HCT116 (cell line): ENCODE results near the gene DIO1. TPM values are rescaled to one million over a fixed set of nuclear protein-coding genes. Genes with fewer than 3 reads are reported as not detected.

Source experiments
- ATAC-seq: fragments of 200-7000 bp; cut with Tn5 transposase; 2 replicates; pipeline ENCODE4 v1.9.1; 2020; ENCODE audit warnings: mild to moderate bottlenecking, moderate library complexity
- BruUV-seq: library from RNA; stranded (reverse); fragments of 400-500 nt; replicated peaks from 2 replicates; lab custom pipeline; 2021; lab: Mats Ljungman, UMichigan
- CTCF ChIA-PET: fragments of 300-600 bp; sonication (Branson Sonifier 250); formaldehyde crosslinking; loops from one replicate; lab custom pipeline; 2021; ENCODE audit warnings: antibody characterized with exemption; lab: Charles Lee
- POLR2A ChIA-PET: fragments of 300-600, 350-600 bp; sonication (Branson Sonifier 250); formaldehyde crosslinking; loops from one replicate; lab custom pipeline; 2021; ENCODE audit warnings: antibody characterized with exemption; lab: Charles Lee
- RAD21 ChIA-PET, 2 experiments: fragments of 300-600 bp; sonication (Branson Sonifier 250); formaldehyde crosslinking; loops; one replicate each; lab custom pipeline; 2023; ENCODE audit warnings: low total read pairs in 2 of 2; ENCODE audit not compliant: uncharacterized antibody in 2 of 2, unreplicated experiment in 2 of 2, low non-redundant PET in 1 of 2; lab: Charles Lee
- DNase-seq: peaks from one replicate; pipeline ENCODE4 v3.0.0-alpha.2; 2010; ENCODE audit warnings: low read depth, low spot score
- H2AFZ ChIP-seq: fragments of 200-600 bp; shearing (Covaris generic), sonication (generic); 2 replicates; pipeline ENCODE4 v1.6.1; 2017; ENCODE audit warnings: low read depth, mixed run types, mixed read lengths, antibody characterized with exemption, low read length; ENCODE audit not compliant: poor library complexity, severe bottlenecking
- H3K27ac ChIP-seq: 2 replicates; pipeline ENCODE4 v1.5.1; 2012; ENCODE audit warnings: low read depth, low read length
- H3K27me3 ChIP-seq: fragments of 200-600 bp; sonication (generic); 2 replicates; pipeline ENCODE4 v1.6.1; 2016; ENCODE audit warnings: mixed run types, low read length, mixed read lengths; ENCODE audit not compliant: insufficient read depth
- H3K36me3 ChIP-seq, 2 experiments: fragments of 200-500 bp in 1 of 2; fragments of 200-600 bp in 1 of 2; sonication (Bioruptor generic) in 1 of 2; sonication (generic) in 1 of 2; 2 replicates each; pipeline versions ENCODE4 v1.5.1 to v1.6.1; 2014 to 2016; ENCODE audit warnings: low read length in 2 of 2, inconsistent platforms in 1 of 2, mixed read lengths in 1 of 2, mixed run types in 1 of 2; ENCODE audit not compliant: insufficient read depth in 2 of 2, control insufficient read depth in 1 of 2
- H3K4me1 ChIP-seq, 2 experiments: fragments of 200-600 bp in 1 of 2; sonication (generic) in 1 of 2; 2 replicates each; pipeline versions ENCODE4 v1.5.1 to v1.6.1; 2012 to 2017; ENCODE audit warnings: low read length in 2 of 2, inconsistent platforms in 1 of 2, mild to moderate bottlenecking in 1 of 2, mixed read lengths in 1 of 2, mixed run types in 1 of 2, moderate library complexity in 1 of 2; ENCODE audit not compliant: insufficient read depth in 2 of 2, control insufficient read depth in 1 of 2
- H3K4me2 ChIP-seq: fragments of 200-600 bp; sonication (generic); 2 replicates; pipeline ENCODE4 v1.6.1; 2017; ENCODE audit warnings: mixed run types, low read length, mixed read lengths
- H3K4me3 ChIP-seq, 2 experiments: fragments of 200-600 bp in 1 of 2; sonication (generic) in 1 of 2; replicated peaks in 1 of 2; 2 replicates each; pipeline ENCODE4 v1.5.1; 2011 to 2016; ENCODE audit warnings: low read length in 2 of 2, control low read depth in 1 of 2, low read depth in 1 of 2, mild to moderate bottlenecking in 1 of 2, mixed read lengths in 1 of 2, mixed run types in 1 of 2
- H3K79me2 ChIP-seq: fragments of 200-600 bp; sonication (generic); 2 replicates; pipeline ENCODE4 v1.6.1; 2017; ENCODE audit warnings: mild to moderate bottlenecking, mixed run types, low read length, moderate library complexity, mixed read lengths; ENCODE audit not compliant: insufficient read depth
- H3K9ac ChIP-seq: fragments of 200-600 bp; sonication (generic); 2 replicates; pipeline ENCODE4 v1.6.1; 2016; ENCODE audit warnings: low read length, mixed read lengths
- H3K9me2 ChIP-seq: fragments of 200-600 bp; sonication (generic), shearing (Covaris generic); 2 replicates; pipeline ENCODE4 v1.6.1; 2017; ENCODE audit warnings: mixed run types, mild to moderate bottlenecking, moderate library complexity; ENCODE audit not compliant: insufficient read depth
- H3K9me3 ChIP-seq, 2 experiments: fragments of 200-500 bp in 1 of 2; fragments of 200-600 bp in 1 of 2; sonication (Bioruptor generic) in 1 of 2; sonication (generic) in 1 of 2; 2 replicates each; pipeline ENCODE4 v1.6.1; 2014 to 2017; ENCODE audit warnings: low read length in 2 of 2, mixed read lengths in 2 of 2, inconsistent platforms in 1 of 2, low read depth in 1 of 2, mild to moderate bottlenecking in 1 of 2, mixed run types in 1 of 2, moderate library complexity in 1 of 2; ENCODE audit not compliant: control insufficient read depth in 1 of 2, insufficient read depth in 1 of 2
- H4K20me1 ChIP-seq: fragments of 200-600 bp; sonication (generic), shearing (Covaris generic); 2 replicates; pipeline ENCODE4 v1.6.1; 2017; ENCODE audit warnings: mixed run types, mild to moderate bottlenecking, moderate library complexity; ENCODE audit not compliant: insufficient read depth
- ELF1 ChIP-seq: IDR thresholded peaks from 2 replicates; pipeline ENCODE4 v1.6.1; 2012; ENCODE audit warnings: low read depth, borderline replicate concordance
- EZH2 ChIP-seq: fragments of 200-600 bp; sonication (generic); IDR thresholded peaks from 2 replicates; pipeline ENCODE4 v1.6.1; 2017; ENCODE audit warnings: antibody characterized with exemption, mixed run types
- EZH2phosphoT487 ChIP-seq: fragments of 200-600 bp; IDR thresholded peaks from 2 replicates; pipeline ENCODE4 v1.6.1; 2018; ENCODE audit warnings: antibody characterized with exemption, borderline replicate concordance
- FOSL1 ChIP-seq: IDR thresholded peaks from 2 replicates; pipeline ENCODE4 v1.6.1; 2012; ENCODE audit warnings: low read depth
- JUND ChIP-seq: IDR thresholded peaks from 2 replicates; pipeline ENCODE4 v1.6.1; 2012
- RAD21 ChIP-seq: IDR thresholded peaks from 2 replicates; pipeline ENCODE4 v1.6.1; 2012; ENCODE audit warnings: low read depth, mild to moderate bottlenecking
- SIN3A ChIP-seq: IDR thresholded peaks from 2 replicates; pipeline ENCODE4 v1.6.1; 2012; ENCODE audit warnings: low read depth
- SP1 ChIP-seq: IDR thresholded peaks from 2 replicates; pipeline ENCODE4 v1.6.1; 2012; ENCODE audit warnings: low read depth
- SRF ChIP-seq: IDR thresholded peaks from 2 replicates; pipeline ENCODE4 v1.6.1; 2012; ENCODE audit warnings: low read depth
- TCF7L2 ChIP-seq: IDR thresholded peaks from 2 replicates; pipeline ENCODE4 v1.7.0; 2011; ENCODE audit warnings: borderline replicate concordance, inconsistent platforms; ENCODE audit not compliant: insufficient read depth, insufficient read length; ENCODE audit errors: extremely low read depth
- ZFX ChIP-seq: fragments of 450-650 bp; IDR thresholded peaks from 2 replicates; pipeline ENCODE4 v1.6.1; 2017
- intact Hi-C: fragments of 100-400 bp; cut with micrococcal nuclease; formaldehyde crosslinking; loops from 2 replicates; pipeline ENCODE4 v1.10.0; 2022
- total RNA-seq: library from RNA; stranded (reverse); gene quantifications from one replicate; pipeline ENCODE4 v1.2.1, GENCODE V29; 2021; ENCODE audit not compliant: unreplicated experiment
- TF ChIP-seq, protein P1 (sequence below), 3 experiments: fragments of 200-600 bp in 1 of 3; sonication (generic) in 1 of 3; IDR thresholded peaks in 2 of 3; conservative IDR thresholded peaks in 1 of 3; 2 replicates each; pipeline ENCODE4 v1.5.1; 2012 to 2017; ENCODE audit warnings: low read depth in 2 of 3, low read length in 2 of 3, antibody characterized with exemption in 1 of 3, borderline replicate concordance in 1 of 3, control low read depth in 1 of 3, mild to moderate bottlenecking in 1 of 3, mixed read lengths in 1 of 3, mixed run types in 1 of 3, moderate library complexity in 1 of 3; ENCODE audit not compliant: insufficient read depth in 1 of 3
- TF ChIP-seq, protein P2 (sequence below): IDR thresholded peaks from 2 replicates; pipeline ENCODE4 v1.6.1; 2012; ENCODE audit warnings: low read depth

The DIO1 gene
- total RNA-seq, 1 experiment from 2014 or later = not detected

DNA sequence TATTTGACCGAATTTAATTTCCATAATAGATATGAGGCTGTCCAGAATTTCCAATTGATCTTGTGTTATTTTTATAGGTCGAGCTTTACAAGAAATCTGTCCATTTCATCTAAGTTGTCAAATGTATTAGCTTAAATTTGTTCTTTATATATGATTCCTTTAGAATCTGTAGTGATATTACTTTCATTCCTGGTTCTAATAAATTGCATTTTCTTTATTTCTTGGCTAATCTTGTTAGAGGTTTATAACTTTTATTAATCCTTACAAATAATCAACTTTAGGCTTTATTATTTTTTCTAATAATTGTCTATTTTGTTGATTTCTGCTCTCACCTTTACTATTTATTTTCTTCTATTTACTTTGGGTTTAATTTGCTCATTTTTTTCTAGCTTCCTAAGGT lies 37.5 kb downstream of the DIO1 start:
- RAD21 ChIA-PET = no interaction called here
- BruUV-seq = no TSS peak
- peaks cover 2 to 24% of the 10 kb centered on the region in 2 experiments; a peak in 1 of 4 replicates for H3K36me3 ChIP-seq
- H3K79me2 ChIP-seq = 0 out of 2 replicates have a peak, but pooled peaks cover 3% of the 10 kb centered on the region
- H3K27ac ChIP-seq = no peak overlapping the region
- no peaks in the 10 kb centered on the region for H4K20me1 ChIP-seq
- H3K9me2 ChIP-seq = no peaks in the 10 kb centered on the region
- no peaks in the 10 kb centered on the region for H3K4me1 ChIP-seq
- no peaks in the 10 kb centered on the region for H3K27me3 ChIP-seq
- no peak overlapping the region for H3K9ac ChIP-seq
- no peak overlapping the region for H2AFZ ChIP-seq
- H3K4me2 ChIP-seq = no peak overlapping the region
- H3K4me3 ChIP-seq = no peak overlapping the region
- no peak for ATAC-seq
- CTCF ChIA-PET = no interaction called here
- DNase-seq = no peak
- intact Hi-C loops = no loop called here
- TF ChIP-seq ELF1 (no peak), SRF (no peak), SIN3A (no peak), RAD21 (no peak), FOSL1 (no peak), EZH2 (no peak), TCF7L2 (no peak), SP1 (no peak), ZFX (no peak), EZH2phosphoT487 (no peak), JUND (no peak)
- TF ChIP-seq, protein P1, sequence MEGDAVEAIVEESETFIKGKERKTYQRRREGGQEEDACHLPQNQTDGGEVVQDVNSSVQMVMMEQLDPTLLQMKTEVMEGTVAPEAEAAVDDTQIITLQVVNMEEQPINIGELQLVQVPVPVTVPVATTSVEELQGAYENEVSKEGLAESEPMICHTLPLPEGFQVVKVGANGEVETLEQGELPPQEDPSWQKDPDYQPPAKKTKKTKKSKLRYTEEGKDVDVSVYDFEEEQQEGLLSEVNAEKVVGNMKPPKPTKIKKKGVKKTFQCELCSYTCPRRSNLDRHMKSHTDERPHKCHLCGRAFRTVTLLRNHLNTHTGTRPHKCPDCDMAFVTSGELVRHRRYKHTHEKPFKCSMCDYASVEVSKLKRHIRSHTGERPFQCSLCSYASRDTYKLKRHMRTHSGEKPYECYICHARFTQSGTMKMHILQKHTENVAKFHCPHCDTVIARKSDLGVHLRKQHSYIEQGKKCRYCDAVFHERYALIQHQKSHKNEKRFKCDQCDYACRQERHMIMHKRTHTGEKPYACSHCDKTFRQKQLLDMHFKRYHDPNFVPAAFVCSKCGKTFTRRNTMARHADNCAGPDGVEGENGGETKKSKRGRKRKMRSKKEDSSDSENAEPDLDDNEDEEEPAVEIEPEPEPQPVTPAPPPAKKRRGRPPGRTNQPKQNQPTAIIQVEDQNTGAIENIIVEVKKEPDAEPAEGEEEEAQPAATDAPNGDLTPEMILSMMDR (IDR thresholded peaks at IDR 0.05 in 2 of 3, conservative IDR thresholded peaks at IDR 0.05 in 1 of 3; ENCODE audit: borderline replicate concordance in 1 of 3, insufficient read depth in 1 of 3, low read depth in 2 of 3, low read length in 2 of 3) = no peak
- TF ChIP-seq, protein P2, sequence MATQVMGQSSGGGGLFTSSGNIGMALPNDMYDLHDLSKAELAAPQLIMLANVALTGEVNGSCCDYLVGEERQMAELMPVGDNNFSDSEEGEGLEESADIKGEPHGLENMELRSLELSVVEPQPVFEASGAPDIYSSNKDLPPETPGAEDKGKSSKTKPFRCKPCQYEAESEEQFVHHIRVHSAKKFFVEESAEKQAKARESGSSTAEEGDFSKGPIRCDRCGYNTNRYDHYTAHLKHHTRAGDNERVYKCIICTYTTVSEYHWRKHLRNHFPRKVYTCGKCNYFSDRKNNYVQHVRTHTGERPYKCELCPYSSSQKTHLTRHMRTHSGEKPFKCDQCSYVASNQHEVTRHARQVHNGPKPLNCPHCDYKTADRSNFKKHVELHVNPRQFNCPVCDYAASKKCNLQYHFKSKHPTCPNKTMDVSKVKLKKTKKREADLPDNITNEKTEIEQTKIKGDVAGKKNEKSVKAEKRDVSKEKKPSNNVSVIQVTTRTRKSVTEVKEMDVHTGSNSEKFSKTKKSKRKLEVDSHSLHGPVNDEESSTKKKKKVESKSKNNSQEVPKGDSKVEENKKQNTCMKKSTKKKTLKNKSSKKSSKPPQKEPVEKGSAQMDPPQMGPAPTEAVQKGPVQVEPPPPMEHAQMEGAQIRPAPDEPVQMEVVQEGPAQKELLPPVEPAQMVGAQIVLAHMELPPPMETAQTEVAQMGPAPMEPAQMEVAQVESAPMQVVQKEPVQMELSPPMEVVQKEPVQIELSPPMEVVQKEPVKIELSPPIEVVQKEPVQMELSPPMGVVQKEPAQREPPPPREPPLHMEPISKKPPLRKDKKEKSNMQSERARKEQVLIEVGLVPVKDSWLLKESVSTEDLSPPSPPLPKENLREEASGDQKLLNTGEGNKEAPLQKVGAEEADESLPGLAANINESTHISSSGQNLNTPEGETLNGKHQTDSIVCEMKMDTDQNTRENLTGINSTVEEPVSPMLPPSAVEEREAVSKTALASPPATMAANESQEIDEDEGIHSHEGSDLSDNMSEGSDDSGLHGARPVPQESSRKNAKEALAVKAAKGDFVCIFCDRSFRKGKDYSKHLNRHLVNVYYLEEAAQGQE = no peak
- POLR2A ChIA-PET = interaction anchor here (0.6 kb wide), 1 partner anchor 14 kb away, joined by 3 read pairs; no protein-coding TSS in a partner anchor
- peaks cover 6 to 11% of the 10 kb centered on the region in 2 experiments; a peak in 3 of 4 replicates for H3K9me3 ChIP-seq
